H9 (cell line): ENCODE data around the gene MED23. TPM values are rescaled to one million over a fixed set of nuclear protein-coding genes. Genes with fewer than 3 reads are reported as not detected.

Experiments
- DNase-seq: peaks from one replicate; pipeline ENCODE4 v3.0.0-alpha.2; 2017
- H2AFZ ChIP-seq: one replicate; pipeline ENCODE4 v1.6.1; 2013; ENCODE audit warnings: mild to moderate bottlenecking, low read length, control low read depth, moderate library complexity
- H2AK5ac ChIP-seq: 2 replicates; pipeline ENCODE4 v1.6.1; 2013; ENCODE audit warnings: low read length, control low read depth, mixed read lengths; ENCODE audit not compliant: insufficient read length
- H2BK120ac ChIP-seq: one replicate; pipeline ENCODE4 v1.6.1; 2013; ENCODE audit warnings: low read depth, mild to moderate bottlenecking, low read length, control low read depth, inconsistent platforms; ENCODE audit not compliant: poor library complexity, severe bottlenecking
- H2BK12ac ChIP-seq: 2 replicates; pipeline ENCODE4 v1.6.1; 2013; ENCODE audit warnings: low read length, control low read depth, mixed read lengths, low read depth; ENCODE audit not compliant: insufficient read length
- H2BK15ac ChIP-seq: 2 replicates; pipeline ENCODE4 v1.6.1; 2013; ENCODE audit warnings: low read depth, low read length, control low read depth
- H2BK20ac ChIP-seq: one replicate; pipeline ENCODE4 v1.6.1; 2013; ENCODE audit warnings: low read depth, mild to moderate bottlenecking, low read length, control low read depth, inconsistent platforms; ENCODE audit not compliant: poor library complexity, severe bottlenecking
- H2BK5ac ChIP-seq: 2 replicates; pipeline ENCODE4 v1.6.1; 2013; ENCODE audit warnings: low read length, control low read depth, mixed read lengths; ENCODE audit not compliant: insufficient read length
- H3K14ac ChIP-seq: 2 replicates; pipeline ENCODE4 v1.6.1; 2013; ENCODE audit warnings: low read length, control low read depth; ENCODE audit not compliant: insufficient read depth
- H3K18ac ChIP-seq: 2 replicates; pipeline ENCODE4 v1.6.1; 2013; ENCODE audit warnings: low read depth, mild to moderate bottlenecking, mixed read lengths, low read length, control low read depth; ENCODE audit not compliant: insufficient read length
- H3K23ac ChIP-seq: 2 replicates; pipeline ENCODE4 v1.6.1; 2013; ENCODE audit warnings: low read length, control low read depth, mixed read lengths, low read depth; ENCODE audit not compliant: insufficient read length
- H3K23me2 ChIP-seq: 2 replicates; pipeline ENCODE4 v1.6.1; 2013; ENCODE audit warnings: low read depth, mild to moderate bottlenecking, mixed read lengths, low read length, control low read depth; ENCODE audit not compliant: insufficient read length, poor library complexity, severe bottlenecking
- H3K27ac ChIP-seq: 2 replicates; pipeline ENCODE4 v1.5.1; 2013; ENCODE audit warnings: low read length, control low read depth, mixed read lengths, low read depth; ENCODE audit not compliant: insufficient read length
- H3K27me3 ChIP-seq: 2 replicates; pipeline ENCODE4 v1.6.1; 2013; ENCODE audit warnings: low read length, control low read depth, inconsistent platforms; ENCODE audit not compliant: insufficient read depth
- H3K4ac ChIP-seq: 2 replicates; pipeline ENCODE4 v1.6.1; 2013; ENCODE audit warnings: low read depth, mild to moderate bottlenecking, control low read depth, inconsistent platforms, low read length, moderate library complexity
- H3K4me1 ChIP-seq: 2 replicates; pipeline ENCODE4 v1.6.1; 2013; ENCODE audit warnings: low read length, control low read depth, inconsistent platforms; ENCODE audit not compliant: insufficient read depth
- H3K4me2 ChIP-seq: 2 replicates; pipeline ENCODE4 v1.6.1; 2013; ENCODE audit warnings: low read length, control low read depth, mixed read lengths; ENCODE audit not compliant: insufficient read length, insufficient read depth
- H3K56ac ChIP-seq: 2 replicates; pipeline ENCODE4 v1.6.1; 2013; ENCODE audit warnings: low read depth, mild to moderate bottlenecking, mixed read lengths, low read length, control low read depth; ENCODE audit not compliant: insufficient read length
- H3K79me1 ChIP-seq: 2 replicates; pipeline ENCODE4 v1.6.1; 2013; ENCODE audit warnings: low read depth, mild to moderate bottlenecking, moderate library complexity, low read length, control low read depth, inconsistent platforms; ENCODE audit not compliant: insufficient read depth, poor library complexity, severe bottlenecking
- H3K79me2 ChIP-seq: 2 replicates; pipeline ENCODE4 v1.6.1; 2013; ENCODE audit warnings: low read length, control low read depth, inconsistent platforms; ENCODE audit not compliant: insufficient read depth
- H3K9ac ChIP-seq: 2 replicates; pipeline ENCODE4 v1.6.1; 2013; ENCODE audit warnings: low read length, control low read depth, mixed read lengths; ENCODE audit not compliant: insufficient read length; ENCODE audit errors: extremely low read depth
- H3K9me3 ChIP-seq: one replicate; pipeline ENCODE4 v1.6.1; 2013; ENCODE audit warnings: low read depth, low read length, inconsistent platforms; ENCODE audit not compliant: control insufficient read depth
- H3T11ph ChIP-seq: one replicate; pipeline ENCODE4 v1.6.1; 2013; ENCODE audit warnings: mild to moderate bottlenecking, low read length, control low read depth, inconsistent platforms
- H4K20me1 ChIP-seq: one replicate; pipeline ENCODE4 v1.6.1; 2013; ENCODE audit not compliant: control insufficient read depth, insufficient read length, insufficient read depth
- H4K5ac ChIP-seq: 2 replicates; pipeline ENCODE4 v1.6.1; 2013; ENCODE audit warnings: low read depth, mild to moderate bottlenecking, mixed read lengths, low read length, control low read depth; ENCODE audit not compliant: insufficient read length
- H4K8ac ChIP-seq: replicated peaks from 2 replicates; pipeline ENCODE4 v1.6.1; 2013; ENCODE audit warnings: low read length, control low read depth, mixed read lengths, low read depth; ENCODE audit not compliant: insufficient read length
- H4K91ac ChIP-seq: 2 replicates; pipeline ENCODE4 v1.6.1; 2013; ENCODE audit warnings: low read depth, mild to moderate bottlenecking, moderate library complexity, mixed read lengths, low read length, control low read depth; ENCODE audit not compliant: insufficient read length
- H3K27ac Mint-ChIP-seq, 3 experiments: 2 replicates in 2 of 3; 3 replicates in 1 of 3; pipeline ENCODE4 v1.8.0; 2020 to 2021; ENCODE audit warnings: mixed read lengths in 3 of 3, mild to moderate bottlenecking in 1 of 3, moderate library complexity in 1 of 3
- H3K27me3 Mint-ChIP-seq: 2 replicates; pipeline ENCODE4 v1.8.0; 2021; ENCODE audit warnings: low read depth, mild to moderate bottlenecking, moderate library complexity, mixed read lengths
- H3K36me3 Mint-ChIP-seq, 3 experiments: 2 replicates in 2 of 3; 3 replicates in 1 of 3; pipeline ENCODE4 v1.8.0; 2020 to 2021; ENCODE audit warnings: low read depth in 3 of 3, mixed read lengths in 3 of 3; ENCODE audit not compliant: insufficient read depth in 1 of 3
- H3K4me1 Mint-ChIP-seq, 2 experiments: 2 replicates each; pipeline ENCODE4 v1.8.0; 2020; ENCODE audit warnings: mixed read lengths in 2 of 2
- H3K4me3 Mint-ChIP-seq, 2 experiments: 2 replicates in 1 of 2; 3 replicates in 1 of 2; pipeline ENCODE4 v1.8.0; 2020 to 2021; ENCODE audit warnings: mild to moderate bottlenecking in 2 of 2, mixed read lengths in 2 of 2, moderate library complexity in 1 of 2
- H3K9me3 Mint-ChIP-seq, 2 experiments: 2 replicates in 1 of 2; 3 replicates in 1 of 2; pipeline ENCODE4 v1.8.0; 2020; ENCODE audit warnings: mild to moderate bottlenecking in 2 of 2, mixed read lengths in 2 of 2, moderate library complexity in 1 of 2
- WGBS: extraction: QIAGEN DNeasy Blood & Tissue Kit; methylation state at CpG from one replicate; pipeline ENCODE4 v1.1.7; 2013; ENCODE audit warnings: missing lambda C conversion rate, low lambda C conversion rate, mixed read lengths; ENCODE audit not compliant: insufficient read length; ENCODE audit errors: extremely low coverage; 5-methylcytosine and 5-hydroxymethylcytosine counted together
- total RNA-seq: library from RNA; stranded (reverse); gene quantifications from 2 replicates; pipeline ENCODE4 v1.2.1, GENCODE V29; 2021
- TF ChIP-seq, protein P1 (sequence below): fragments of 200-600 bp; sonication (generic); conservative IDR thresholded peaks from 3 replicates; pipeline ENCODE4 v1.8.0; 2021; ENCODE audit warnings: antibody characterized with exemption, mild to moderate bottlenecking

Gene MED23
- total RNA-seq, 1 experiment from 2014 or later, result 16.2 TPM

DNA sequence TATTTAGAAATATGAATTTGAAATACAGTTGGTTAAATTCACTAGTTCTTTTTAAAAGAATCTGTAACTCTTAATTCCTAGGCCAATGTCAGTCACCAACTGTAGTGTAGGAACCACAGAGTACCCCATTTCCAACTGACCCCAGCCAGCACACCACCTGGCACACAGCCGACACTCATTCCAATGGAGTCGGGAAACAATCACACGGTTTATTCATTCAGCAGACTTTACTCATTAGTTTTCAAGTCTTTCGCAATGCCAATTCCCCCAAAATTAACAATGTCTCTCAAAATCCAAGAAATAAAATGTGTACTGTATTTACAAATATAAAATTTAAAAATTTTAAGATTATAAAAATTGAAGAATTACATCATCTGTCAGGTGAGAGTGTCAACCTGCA is 41.5 kb downstream of the MED23 start:
- no peaks in the 10 kb centered on the region for H3K79me2 ChIP-seq
- no peak overlapping the region for H4K8ac ChIP-seq
- H2AFZ ChIP-seq, result no peak overlapping the region
- H2BK20ac ChIP-seq, result no peak overlapping the region
- H4K91ac ChIP-seq, result no peak overlapping the region
- no peak overlapping the region for H4K5ac ChIP-seq
- H2BK15ac ChIP-seq, result no peak overlapping the region
- H2BK120ac ChIP-seq, result no peak overlapping the region
- H3K14ac ChIP-seq, result no peak overlapping the region
- H3T11ph ChIP-seq, result no peak overlapping the region
- no peak overlapping the region for H3K27ac Mint-ChIP-seq
- H2BK12ac ChIP-seq, result no peak overlapping the region
- no peak overlapping the region for H3K18ac ChIP-seq
- peaks cover 6 to 37% (median 29%) of the 10 kb centered on the region in 3 experiments; a peak in 6 of 7 replicates for H3K36me3 Mint-ChIP-seq
- H3K9ac ChIP-seq, result no peak overlapping the region
- H3K4me2 ChIP-seq, result no peak overlapping the region
- no peak overlapping the region for H3K23ac ChIP-seq
- no CpG with 5 or more reads among the region's 4 CpGs for WGBS
- H3K56ac ChIP-seq, result no peak overlapping the region
- H3K4me1 ChIP-seq, result no peaks in the 10 kb centered on the region
- H2BK5ac ChIP-seq, result no peak overlapping the region
- no peaks in the 10 kb centered on the region for H3K27me3 ChIP-seq
- H3K4me1 Mint-ChIP-seq, result no peaks in the 10 kb centered on the region
- TF ChIP-seq, protein P1, sequence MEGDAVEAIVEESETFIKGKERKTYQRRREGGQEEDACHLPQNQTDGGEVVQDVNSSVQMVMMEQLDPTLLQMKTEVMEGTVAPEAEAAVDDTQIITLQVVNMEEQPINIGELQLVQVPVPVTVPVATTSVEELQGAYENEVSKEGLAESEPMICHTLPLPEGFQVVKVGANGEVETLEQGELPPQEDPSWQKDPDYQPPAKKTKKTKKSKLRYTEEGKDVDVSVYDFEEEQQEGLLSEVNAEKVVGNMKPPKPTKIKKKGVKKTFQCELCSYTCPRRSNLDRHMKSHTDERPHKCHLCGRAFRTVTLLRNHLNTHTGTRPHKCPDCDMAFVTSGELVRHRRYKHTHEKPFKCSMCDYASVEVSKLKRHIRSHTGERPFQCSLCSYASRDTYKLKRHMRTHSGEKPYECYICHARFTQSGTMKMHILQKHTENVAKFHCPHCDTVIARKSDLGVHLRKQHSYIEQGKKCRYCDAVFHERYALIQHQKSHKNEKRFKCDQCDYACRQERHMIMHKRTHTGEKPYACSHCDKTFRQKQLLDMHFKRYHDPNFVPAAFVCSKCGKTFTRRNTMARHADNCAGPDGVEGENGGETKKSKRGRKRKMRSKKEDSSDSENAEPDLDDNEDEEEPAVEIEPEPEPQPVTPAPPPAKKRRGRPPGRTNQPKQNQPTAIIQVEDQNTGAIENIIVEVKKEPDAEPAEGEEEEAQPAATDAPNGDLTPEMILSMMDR, result no peak
- H3K27ac ChIP-seq, result no peak overlapping the region
- no peaks in the 10 kb centered on the region for H3K9me3 ChIP-seq
- no peak overlapping the region for H3K4me3 Mint-ChIP-seq
- H3K27me3 Mint-ChIP-seq, result no peaks in the 10 kb centered on the region
- H3K23me2 ChIP-seq, result no peaks in the 10 kb centered on the region
- no peaks in the 10 kb centered on the region for H4K20me1 ChIP-seq
- H3K79me1 ChIP-seq, result no peaks in the 10 kb centered on the region
- no peaks in the 10 kb centered on the region for H3K9me3 Mint-ChIP-seq
- DNase-seq, result no peak
- no peak overlapping the region for H3K4ac ChIP-seq
- H2AK5ac ChIP-seq, result no peak overlapping the region
